ENCODE measurements around the gene MPRIP.

Gene MPRIP

DNA sequence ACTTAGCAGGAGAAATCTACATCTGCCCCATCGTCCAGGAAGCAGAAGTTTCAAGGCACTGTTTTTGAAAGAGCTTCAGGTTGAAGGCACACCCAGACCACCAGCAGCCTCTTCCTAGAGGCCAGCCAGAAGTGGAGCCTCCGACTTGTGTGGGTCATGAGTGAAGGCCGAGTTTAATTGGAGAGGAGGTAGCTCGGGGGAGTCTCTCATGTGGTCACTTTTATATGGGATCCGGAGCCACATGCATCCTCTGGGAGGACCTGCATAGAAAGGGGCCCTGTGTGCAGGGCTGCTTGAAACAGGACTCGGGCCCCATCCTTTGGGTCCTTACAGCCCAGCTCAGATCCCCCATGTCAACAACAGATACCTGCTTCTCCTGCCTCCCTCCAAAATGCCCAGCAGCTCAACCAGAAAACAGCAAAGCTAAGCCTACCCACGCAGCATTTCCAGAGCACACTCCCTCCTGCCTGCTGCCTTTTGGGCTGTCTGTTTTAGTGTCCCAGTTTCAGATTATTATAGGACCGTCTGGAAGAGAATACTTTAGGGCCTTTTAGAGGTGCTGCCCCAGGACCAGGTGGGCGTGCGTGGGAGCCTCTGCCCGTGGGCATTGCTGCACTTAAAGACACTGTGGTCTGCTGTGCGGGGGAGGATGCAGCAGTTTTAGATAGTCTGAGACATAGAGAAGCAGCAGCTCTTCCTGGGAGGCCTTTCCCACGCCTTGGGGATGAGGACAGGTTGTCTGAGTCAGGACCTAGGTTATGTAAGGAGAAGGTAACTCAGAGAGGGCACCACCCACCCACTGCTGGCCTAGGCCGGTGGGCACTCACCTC is 29.5 kb downstream of the MPRIP start:
- no peak overlapping the region for H3K4me3 ChIP-seq (ENCODE audit: control insufficient read depth, low read depth, low read length)
- no peak for DNase-seq (ENCODE audit: low read depth)
- TF ChIP-seq, protein P1, sequence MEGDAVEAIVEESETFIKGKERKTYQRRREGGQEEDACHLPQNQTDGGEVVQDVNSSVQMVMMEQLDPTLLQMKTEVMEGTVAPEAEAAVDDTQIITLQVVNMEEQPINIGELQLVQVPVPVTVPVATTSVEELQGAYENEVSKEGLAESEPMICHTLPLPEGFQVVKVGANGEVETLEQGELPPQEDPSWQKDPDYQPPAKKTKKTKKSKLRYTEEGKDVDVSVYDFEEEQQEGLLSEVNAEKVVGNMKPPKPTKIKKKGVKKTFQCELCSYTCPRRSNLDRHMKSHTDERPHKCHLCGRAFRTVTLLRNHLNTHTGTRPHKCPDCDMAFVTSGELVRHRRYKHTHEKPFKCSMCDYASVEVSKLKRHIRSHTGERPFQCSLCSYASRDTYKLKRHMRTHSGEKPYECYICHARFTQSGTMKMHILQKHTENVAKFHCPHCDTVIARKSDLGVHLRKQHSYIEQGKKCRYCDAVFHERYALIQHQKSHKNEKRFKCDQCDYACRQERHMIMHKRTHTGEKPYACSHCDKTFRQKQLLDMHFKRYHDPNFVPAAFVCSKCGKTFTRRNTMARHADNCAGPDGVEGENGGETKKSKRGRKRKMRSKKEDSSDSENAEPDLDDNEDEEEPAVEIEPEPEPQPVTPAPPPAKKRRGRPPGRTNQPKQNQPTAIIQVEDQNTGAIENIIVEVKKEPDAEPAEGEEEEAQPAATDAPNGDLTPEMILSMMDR (conservative IDR thresholded peaks at IDR 0.05; ENCODE audit: control insufficient read depth, insufficient read depth, low read depth, low read length): no peak

DNA sequence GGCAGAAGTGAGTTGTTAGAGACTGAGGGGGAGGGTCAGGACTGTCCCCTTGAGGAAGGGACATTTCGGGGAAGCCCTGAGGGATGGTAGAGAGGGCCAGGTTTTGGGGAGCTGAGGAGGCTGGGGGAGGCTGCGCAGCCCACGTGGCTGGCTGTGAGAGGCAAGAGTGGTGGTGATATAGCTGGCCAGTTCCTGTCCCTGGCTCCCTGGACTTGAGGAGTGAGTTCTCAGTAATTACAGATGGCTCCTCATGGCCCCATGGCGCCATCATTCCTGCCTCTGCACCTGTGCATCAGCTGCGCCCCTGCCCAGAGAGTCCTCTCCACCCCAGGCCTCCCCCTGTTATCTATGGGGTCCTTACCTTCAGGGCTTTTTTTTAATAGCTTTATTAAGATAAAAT is 30.3 kb downstream of the MPRIP start:
- no peak overlapping the region for H3K4me3 ChIP-seq (ENCODE audit: control insufficient read depth, low read depth, low read length)
- TF ChIP-seq, protein P1 (conservative IDR thresholded peaks at IDR 0.05; ENCODE audit: control insufficient read depth, insufficient read depth, low read depth, low read length): no peak
- DNase-seq (ENCODE audit: low read depth): no peak

- H3K4me3 ChIP-seq (ENCODE audit: control insufficient read depth, low read depth, low read length): no peak overlapping the region
- no peak for DNase-seq (ENCODE audit: low read depth)
- TF ChIP-seq, protein P1 (conservative IDR thresholded peaks at IDR 0.05; ENCODE audit: control insufficient read depth, insufficient read depth, low read depth, low read length): no peak
These were observed 30.8 kb downstream of the MPRIP start for GRCh38 chr17:17073030-17073564.

DNA sequence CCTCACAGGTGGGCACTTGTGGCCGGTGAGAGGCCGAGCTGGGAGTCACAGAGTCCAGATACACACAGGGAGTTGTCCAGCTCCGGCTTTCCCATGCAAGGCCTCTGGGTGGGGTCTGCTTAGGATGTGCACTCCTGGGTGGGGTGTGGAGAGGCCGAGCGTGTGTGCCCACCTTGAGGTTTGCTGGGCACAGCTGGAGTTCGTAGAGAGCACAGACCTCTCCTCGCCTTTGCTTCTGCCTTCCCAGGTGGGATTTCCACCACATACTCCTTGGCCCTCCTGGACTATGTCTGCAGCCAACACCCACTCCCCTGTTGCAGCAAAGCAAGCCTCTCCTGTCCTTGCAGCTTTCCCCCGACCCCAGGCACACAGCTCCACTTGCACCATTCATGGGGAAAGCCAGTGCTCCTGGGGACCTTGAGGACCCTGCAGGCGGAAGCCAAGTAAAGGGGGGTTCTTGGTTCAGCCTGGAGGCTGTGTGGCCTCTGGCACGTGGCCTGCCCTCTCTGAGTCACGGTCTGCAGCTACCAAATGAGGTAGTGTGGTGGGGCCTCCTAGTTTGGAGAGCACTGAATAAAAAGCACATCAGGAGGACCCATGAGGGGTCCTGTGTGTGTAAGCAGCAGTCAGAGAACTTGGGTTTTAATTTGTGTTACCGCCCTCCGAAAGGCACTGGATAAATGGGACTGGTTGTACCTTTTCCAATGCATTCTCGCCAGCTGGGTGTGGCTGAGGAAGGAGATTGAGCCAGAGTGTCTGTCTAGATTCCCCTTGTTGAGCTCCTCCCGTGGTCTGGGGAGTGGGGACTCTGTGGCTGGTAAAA is 31.5 kb downstream of the MPRIP start:
- no peak overlapping the region for H3K4me3 ChIP-seq (ENCODE audit: control insufficient read depth, low read depth, low read length)
- TF ChIP-seq, protein P1 (conservative IDR thresholded peaks at IDR 0.05; ENCODE audit: control insufficient read depth, insufficient read depth, low read depth, low read length): no peak
- DNase-seq (ENCODE audit: low read depth): peak; percentile 56

- H3K4me3 ChIP-seq (ENCODE audit: control insufficient read depth, low read depth, low read length): no peak overlapping the region
- TF ChIP-seq, protein P1 (conservative IDR thresholded peaks at IDR 0.05; ENCODE audit: control insufficient read depth, insufficient read depth, low read depth, low read length): no peak
- DNase-seq (ENCODE audit: low read depth): peak; percentile 89
These were observed 33.0 kb downstream of the MPRIP start for GRCh38 chr17:17075125-17075781.

- no peak for DNase-seq (ENCODE audit: low read depth)
- no peak overlapping the region for H3K4me3 ChIP-seq (ENCODE audit: control insufficient read depth, low read depth, low read length)
- TF ChIP-seq, protein P1 (conservative IDR thresholded peaks at IDR 0.05; ENCODE audit: control insufficient read depth, insufficient read depth, low read depth, low read length): no peak
These were observed 33.8 kb downstream of the MPRIP start for GRCh38 chr17:17076066-17076465.
